Spleen (tissue), 7 donors: Measurements from ENCODE around the gene DKK3.

Source experiments
- CTCF ChIP-seq, 11 experiments: fragments of 200-600 bp in 7 of 11; fragments of 450-650 bp in 4 of 11; sonication (generic) in 4 of 11; IDR thresholded peaks in 8 of 11; conservative IDR thresholded peaks in 3 of 11; 1 replicate in 7 of 11; 2 replicates in 4 of 11; pipeline versions ENCODE4 v1.4.0 to v1.8.0; 2016 to 2021; ENCODE audit warnings: antibody characterized with exemption in 11 of 11, inconsistent platforms in 4 of 11, mild to moderate bottlenecking in 1 of 11
- POLR2AphosphoS5 ChIP-seq, 3 donors: sonication (generic); formaldehyde crosslinking; IDR thresholded peaks; one replicate each; pipeline ENCODE4 v1.5.1; 2017; ENCODE audit warnings: antibody characterized with exemption in 3 of 3
- donor health status: DM: no; HTN: no; CAD: no; lungs with moderate emphysema.
- donor health status: DM: no; HTN: no; CAD: no.
- donor health status: DM: no; HTN: no; CAD: no.

DNA sequence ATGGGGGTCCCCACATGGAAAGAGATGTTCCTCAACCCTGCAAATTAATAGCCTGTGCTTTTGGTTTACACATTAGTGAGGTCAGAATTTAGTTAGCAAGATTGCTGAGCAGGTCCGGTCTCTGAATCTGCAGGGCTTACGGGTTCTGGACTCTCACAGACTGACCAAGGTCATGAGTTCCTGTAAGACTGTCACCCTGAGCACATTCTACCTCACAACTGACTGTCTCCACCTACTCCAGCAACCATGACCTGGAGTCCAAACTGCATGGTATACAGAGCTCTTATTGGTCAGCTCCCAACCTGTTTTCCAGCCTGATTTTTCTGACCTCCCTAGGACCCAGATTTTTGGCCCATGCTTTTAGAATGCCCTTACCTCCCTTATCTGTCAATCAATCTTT lies 28.2 kb downstream of the DKK3 start:
- TF ChIP-seq CTCF (IDR thresholded peaks at IDR 0.05 in 8 of 11, conservative IDR thresholded peaks at IDR 0.05 in 3 of 11) (no peak), POLR2AphosphoS5 (IDR thresholded peaks at IDR 0.05) (no peak)
